Endothelial cell of umbilical vein (primary cell): ENCODE measurements around the gene KRT83. TPM values are rescaled to one million over a fixed set of nuclear protein-coding genes. Genes with fewer than 3 reads are reported as not detected.

Experiments used
- BruUV-seq: library from RNA; stranded (reverse); fragments of 400-500 nt; replicated peaks from 2 replicates; lab custom pipeline; 2021; lab: Mats Ljungman, UMichigan
- CTCF ChIA-PET: fragments of 300-600, 350-600 bp; sonication (Branson Sonifier 250); formaldehyde crosslinking; loops from one replicate; lab custom pipeline; 2021; ENCODE audit warnings: antibody characterized with exemption, inconsistent platforms; lab: Charles Lee
- POLR2A ChIA-PET: fragments of 300-600, 350-600 bp; sonication (Branson Sonifier 250); formaldehyde crosslinking; loops from one replicate; lab custom pipeline; 2021; ENCODE audit warnings: antibody characterized with exemption, inconsistent platforms; lab: Charles Lee
- DNase-seq: peaks from one replicate; pipeline ENCODE4 v3.0.0-alpha.2; 2011; ENCODE audit warnings: low read depth, low spot score
- FAIRE-seq: peaks from 2 replicates; lab custom pipeline; 2011; peaks lifted over from hg19 to GRCh38; lab: Jason Lieb, UNC
- H2AFZ ChIP-seq: 2 replicates; pipeline ENCODE4 v1.6.0; 2012; ENCODE audit warnings: low read depth, low read length, control low read depth, inconsistent platforms
- H3K27ac ChIP-seq: 2 replicates; pipeline ENCODE4 v1.5.1; 2011; ENCODE audit warnings: low read depth, mild to moderate bottlenecking, control low read depth, low read length, moderate library complexity; ENCODE audit not compliant: insufficient read depth
- H3K27me3 ChIP-seq, 2 experiments: 2 replicates each; pipeline versions ENCODE4 v1.6.0 to v1.6.1; 2011; ENCODE audit warnings: low read length in 2 of 2, mixed read lengths in 1 of 2; ENCODE audit not compliant: control insufficient read depth in 2 of 2, insufficient read depth in 2 of 2
- H3K36me3 ChIP-seq, 2 experiments: 2 replicates in 1 of 2; 3 replicates in 1 of 2; pipeline ENCODE4 v1.5.1; 2011; ENCODE audit warnings: low read length in 2 of 2, mild to moderate bottlenecking in 1 of 2, moderate library complexity in 1 of 2; ENCODE audit not compliant: control insufficient read depth in 2 of 2, insufficient read depth in 2 of 2; ENCODE audit errors: extremely low read depth in 1 of 2
- H3K4me1 ChIP-seq: 3 replicates; pipeline ENCODE4 v1.5.1; 2011; ENCODE audit warnings: mild to moderate bottlenecking, low read length; ENCODE audit not compliant: control insufficient read depth, insufficient read depth; ENCODE audit errors: extremely low read depth
- H3K4me2 ChIP-seq: 2 replicates; pipeline ENCODE4 v1.6.1; 2011; ENCODE audit warnings: low read length, control low read depth, mixed read lengths; ENCODE audit not compliant: insufficient read depth
- H3K4me3 ChIP-seq, 3 experiments: fragments of 200-600 bp in 1 of 3; sonication (generic), shearing (Covaris generic) in 1 of 3; replicated peaks in 1 of 3; 2 replicates each; pipeline ENCODE4 v1.5.1; 2011 to 2016; ENCODE audit warnings: control low read depth in 3 of 3, low read length in 3 of 3, mild to moderate bottlenecking in 2 of 3, inconsistent platforms in 1 of 3, low read depth in 1 of 3, moderate library complexity in 1 of 3; ENCODE audit not compliant: insufficient read depth in 1 of 3
- H3K79me2 ChIP-seq: 2 replicates; pipeline ENCODE4 v1.6.0; 2012; ENCODE audit warnings: low read length, inconsistent platforms; ENCODE audit not compliant: control insufficient read depth, insufficient read depth
- H3K9ac ChIP-seq: replicated peaks from 2 replicates; pipeline ENCODE3; 2011; ENCODE audit warnings: low read length, control low read depth; ENCODE audit not compliant: insufficient read depth; ENCODE audit errors: extremely low read depth
- H3K9me1 ChIP-seq: replicated peaks from 3 replicates; pipeline ENCODE4 v1.6.0; 2011; ENCODE audit warnings: mild to moderate bottlenecking, low read length; ENCODE audit not compliant: control insufficient read depth, insufficient read depth; ENCODE audit errors: extremely low read depth
- H3K9me3 ChIP-seq: replicated peaks from 2 replicates; pipeline ENCODE4 v1.5.1; 2012; ENCODE audit warnings: low read length, inconsistent platforms; ENCODE audit not compliant: control insufficient read depth, insufficient read depth
- H4K20me1 ChIP-seq: replicated peaks from 2 replicates; pipeline ENCODE3; 2011; ENCODE audit warnings: mild to moderate bottlenecking, low read length; ENCODE audit not compliant: control insufficient read depth, insufficient read depth; ENCODE audit errors: extremely low read depth
- EZH2 ChIP-seq: IDR thresholded peaks from 2 replicates; pipeline ENCODE4 v1.6.1; 2012; ENCODE audit warnings: borderline replicate concordance, low read depth, mild to moderate bottlenecking, moderate library complexity, low read length, inconsistent platforms; ENCODE audit not compliant: severe bottlenecking
- FOS ChIP-seq: IDR thresholded peaks from 2 replicates; pipeline ENCODE4 v1.6.1; 2011; ENCODE audit warnings: mild to moderate bottlenecking, low read length, moderate library complexity, borderline replicate concordance; ENCODE audit not compliant: insufficient read depth
- GATA2 ChIP-seq: IDR thresholded peaks from 2 replicates; pipeline ENCODE4 v1.7.0; 2011; ENCODE audit warnings: low read depth, mild to moderate bottlenecking, moderate library complexity, mixed read lengths, low read length; ENCODE audit not compliant: insufficient read length, insufficient read depth
- JUN ChIP-seq: IDR thresholded peaks from 2 replicates; pipeline ENCODE4 v1.6.1; 2011; ENCODE audit warnings: borderline replicate concordance, low read depth; ENCODE audit not compliant: insufficient read length, insufficient read depth
- MYC ChIP-seq: IDR thresholded peaks from one replicate; pipeline ENCODE4 v1.6.1; 2011; ENCODE audit warnings: mild to moderate bottlenecking, low read depth, low read length
- POLR2A ChIP-seq: IDR thresholded peaks from 2 replicates; pipeline ENCODE4 v1.6.1; 2012; ENCODE audit warnings: low read depth, mild to moderate bottlenecking, control low read depth, low read length
- POLR2AphosphoS5 ChIP-seq: IDR thresholded peaks from 2 replicates; pipeline ENCODE4 v1.6.1; 2012; ENCODE audit warnings: low read depth, mild to moderate bottlenecking, control low read depth, low read length, moderate library complexity; ENCODE audit not compliant: insufficient read depth
- dilution Hi-C: fragments of 300-500 bp; cut with MboI; formaldehyde crosslinking; loops from one replicate; pipeline ENCODE4 v1.15.0; 2019; ENCODE audit warnings: low sequenced_read_pairs; ENCODE audit not compliant: extremely low pct_ligation_motif_present
- intact Hi-C: fragments of 100-400 bp; cut with micrococcal nuclease; formaldehyde crosslinking; loops from one replicate; pipeline ENCODE4 v1.10.0; 2022
- polyA plus RNA-seq, 4 experiments: library from polyadenylated mRNA; depleted of rRNA in 3 of 4; stranded (reverse) in 3 of 4; unstranded in 1 of 4; fragments of >200 nt; gene quantifications; 2 replicates each; pipeline versions ENCODE4 v1.2.1 to v1.2.3, GENCODE V29; 2011 to 2012; ENCODE audit warnings: missing spikeins in 1 of 4
- total RNA-seq: library from RNA; stranded (reverse); gene quantifications from 2 replicates; pipeline ENCODE4 v1.2.3, GENCODE V29; 2021
- TF ChIP-seq, protein P1 (sequence below), 2 donors: IDR thresholded peaks; 1 replicate in 1 of 2; 2 replicates in 1 of 2; pipeline ENCODE4 v1.5.1; 2011; ENCODE audit warnings: low read length in 2 of 2, mild to moderate bottlenecking in 2 of 2, moderate library complexity in 2 of 2, control low read depth in 1 of 2, inconsistent platforms in 1 of 2, low read depth in 1 of 2; ENCODE audit not compliant: insufficient read depth in 1 of 2; ENCODE audit errors: extremely low read depth in 1 of 2
- TF ChIP-seq, protein P2 (sequence below): IDR thresholded peaks from 2 replicates; pipeline ENCODE4 v1.6.1; 2011; ENCODE audit not compliant: insufficient read depth, insufficient read length

Gene KRT83
- total and polyA plus RNA-seq, 2 donors (not counting 3 experiments of a cell fraction or from before 2014, with no cell fraction given): not detected

DNA sequence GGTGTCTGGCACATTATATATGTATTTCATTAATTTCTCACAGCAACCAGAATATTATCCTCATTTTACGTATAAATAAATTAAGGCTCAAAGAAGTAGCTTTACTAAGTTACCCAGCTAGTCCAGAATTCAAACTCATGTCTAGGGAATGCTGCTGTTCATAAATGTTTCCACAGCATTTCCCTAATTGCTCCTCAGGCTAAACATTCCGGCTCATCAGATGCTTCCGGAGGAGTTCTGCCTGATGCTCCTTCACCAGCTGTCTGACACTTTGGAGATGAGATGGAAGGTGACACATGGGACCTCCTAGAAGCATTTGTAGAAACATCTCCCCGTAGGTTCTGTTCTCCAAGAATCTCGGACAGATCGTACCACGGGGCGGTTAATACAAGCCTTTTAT is 34.0 kb upstream of the KRT83 start:
- ChIA-PET POLR2A (no interaction called here), CTCF (interaction anchor here (1.0 kb wide), 1 partner anchor 27 kb away, joined by 3 read pairs; no protein-coding TSS in a partner anchor)
- intact Hi-C loops (no loop called here), dilution Hi-C loops (no loop called here)
- H3K9ac ChIP-seq: no peak overlapping the region
- BruUV-seq: no TSS peak
- H3K27me3 ChIP-seq: peaks cover 8 to 13% of the 10 kb centered on the region in 2 experiments
- FAIRE-seq (no peak), DNase-seq (no peak)
- no peak overlapping the region for H3K27ac ChIP-seq
- no peaks in the 10 kb centered on the region for H3K9me1 ChIP-seq
- no peaks in the 10 kb centered on the region for H3K79me2 ChIP-seq
- no peaks in the 10 kb centered on the region for H4K20me1 ChIP-seq
- H3K4me3 ChIP-seq: no peak overlapping the region
- H3K4me1 ChIP-seq: no peaks in the 10 kb centered on the region
- TF ChIP-seq, protein P1, sequence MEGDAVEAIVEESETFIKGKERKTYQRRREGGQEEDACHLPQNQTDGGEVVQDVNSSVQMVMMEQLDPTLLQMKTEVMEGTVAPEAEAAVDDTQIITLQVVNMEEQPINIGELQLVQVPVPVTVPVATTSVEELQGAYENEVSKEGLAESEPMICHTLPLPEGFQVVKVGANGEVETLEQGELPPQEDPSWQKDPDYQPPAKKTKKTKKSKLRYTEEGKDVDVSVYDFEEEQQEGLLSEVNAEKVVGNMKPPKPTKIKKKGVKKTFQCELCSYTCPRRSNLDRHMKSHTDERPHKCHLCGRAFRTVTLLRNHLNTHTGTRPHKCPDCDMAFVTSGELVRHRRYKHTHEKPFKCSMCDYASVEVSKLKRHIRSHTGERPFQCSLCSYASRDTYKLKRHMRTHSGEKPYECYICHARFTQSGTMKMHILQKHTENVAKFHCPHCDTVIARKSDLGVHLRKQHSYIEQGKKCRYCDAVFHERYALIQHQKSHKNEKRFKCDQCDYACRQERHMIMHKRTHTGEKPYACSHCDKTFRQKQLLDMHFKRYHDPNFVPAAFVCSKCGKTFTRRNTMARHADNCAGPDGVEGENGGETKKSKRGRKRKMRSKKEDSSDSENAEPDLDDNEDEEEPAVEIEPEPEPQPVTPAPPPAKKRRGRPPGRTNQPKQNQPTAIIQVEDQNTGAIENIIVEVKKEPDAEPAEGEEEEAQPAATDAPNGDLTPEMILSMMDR (IDR thresholded peaks at IDR 0.05; ENCODE audit: extremely low read depth in 1 of 2, insufficient read depth in 1 of 2, low read depth in 1 of 2, low read length in 2 of 2): no peak
- TF ChIP-seq EZH2 (no peak), FOS (no peak), MYC (no peak), JUN (no peak), POLR2AphosphoS5 (no peak), POLR2A (no peak), GATA2 (no peak)
- TF ChIP-seq, protein P2, sequence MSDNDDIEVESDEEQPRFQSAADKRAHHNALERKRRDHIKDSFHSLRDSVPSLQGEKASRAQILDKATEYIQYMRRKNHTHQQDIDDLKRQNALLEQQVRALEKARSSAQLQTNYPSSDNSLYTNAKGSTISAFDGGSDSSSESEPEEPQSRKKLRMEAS: no peak
- no peaks in the 10 kb centered on the region for H3K9me3 ChIP-seq
- no peak overlapping the region for H2AFZ ChIP-seq
- H3K36me3 ChIP-seq: no peaks in the 10 kb centered on the region
- no peak overlapping the region for H3K4me2 ChIP-seq
